H1 (cell line): ENCODE data around the gene FAM227B. TPM values are rescaled to one million over a fixed set of nuclear protein-coding genes. Genes with fewer than 3 reads are reported as not detected.

Experiments
- FOSL1 ChIP-seq: IDR thresholded peaks from 2 replicates; pipeline ENCODE4 v1.6.1; 2011; ENCODE audit warnings: mild to moderate bottlenecking, low read depth, low read length, moderate library complexity; ENCODE audit not compliant: insufficient read depth
- polyA plus RNA-seq, 7 experiments: library from polyadenylated mRNA; depleted of rRNA in 3 of 7; stranded (reverse) in 5 of 7; unstranded in 2 of 7; fragments of >200 nt in 5 of 7; fragments of 200-250 nt in 2 of 7; gene quantifications; 1 replicate in 5 of 7; 2 replicates in 1 of 7; 4 replicates in 1 of 7; pipeline versions ENCODE4 v1.2.1 to v1.2.3, GENCODE V29; 2011 to 2013; ENCODE audit warnings: missing spikeins in 2 of 7, mixed read lengths in 2 of 7
- total RNA-seq: library from RNA; stranded (reverse); fragmentation: NEBNext Ultra II Directional; extraction: Animal tissue kit (Norgen Biotek cat#: 25700); gene quantifications from 2 replicates; pipeline ENCODE4 v1.2.1, GENCODE V29; 2021

The FAM227B gene
- total and polyA plus RNA-seq, 2 of the 8 experiments (the other 6 are each of a cell fraction or from before 2014, with no cell fraction given), result 4.0 to 6.5 TPM

DNA sequence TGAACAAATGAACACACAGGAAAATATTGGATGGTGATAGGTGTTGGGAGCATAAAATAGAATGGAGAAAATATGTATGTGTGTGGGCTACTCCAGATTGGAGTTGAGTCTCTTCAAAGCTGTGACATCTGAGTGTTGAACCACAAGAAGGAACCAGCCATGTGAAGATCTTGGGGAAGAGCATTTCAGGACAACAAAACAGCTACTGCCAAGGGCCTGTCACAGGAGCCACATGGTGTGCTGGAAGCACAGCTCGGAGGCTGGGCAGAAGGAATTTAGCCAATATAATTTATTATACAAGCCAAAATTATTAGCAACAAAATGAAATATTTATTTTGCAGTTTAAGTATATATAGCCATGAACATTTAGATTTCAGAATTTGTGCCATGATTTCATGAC lies 305.9 kb downstream of the FAM227B start (continued):
- no peak for TF ChIP-seq FOSL1
